ENCODE data around the gene DLK2.
"Not testable (repeated sequence)": the region's sequence is repeated elsewhere in the genome, so short reads cannot be mapped to it uniquely, and the experiment has no call there.

Gene DLK2

GRCh38 chr6:43421831-43422230 is 33.5 kb downstream of the DLK2 start:
- no peak for DNase-seq

GRCh38 chr6:43420012-43420709 is 35.2 kb downstream of the DLK2 start:
- DNase-seq, result no peak

GRCh38 chr6:43416935-43417334 is 38.4 kb downstream of the DLK2 start:
- no peak for DNase-seq

DNA sequence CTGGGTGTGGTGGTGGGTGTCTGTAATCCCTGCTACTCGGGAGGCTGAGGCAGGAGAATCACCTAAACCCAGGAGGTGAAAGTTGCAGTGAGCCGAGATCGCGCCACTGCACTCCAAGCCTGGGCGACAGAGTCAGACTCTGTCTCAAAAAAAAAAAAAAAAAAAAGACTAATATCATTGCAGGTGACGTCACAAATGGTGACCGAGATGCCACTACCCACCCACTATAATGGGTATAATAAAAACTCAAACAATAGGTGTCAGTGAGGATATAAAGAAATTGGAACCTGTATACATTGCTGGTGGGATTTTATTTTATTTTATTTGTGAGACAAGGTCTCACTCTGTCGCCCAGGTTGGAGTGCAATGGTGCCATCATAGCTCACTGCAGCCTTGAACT is 40.1 kb downstream of the DLK2 start:
- not testable (repeated sequence) for DNase-seq

DNA sequence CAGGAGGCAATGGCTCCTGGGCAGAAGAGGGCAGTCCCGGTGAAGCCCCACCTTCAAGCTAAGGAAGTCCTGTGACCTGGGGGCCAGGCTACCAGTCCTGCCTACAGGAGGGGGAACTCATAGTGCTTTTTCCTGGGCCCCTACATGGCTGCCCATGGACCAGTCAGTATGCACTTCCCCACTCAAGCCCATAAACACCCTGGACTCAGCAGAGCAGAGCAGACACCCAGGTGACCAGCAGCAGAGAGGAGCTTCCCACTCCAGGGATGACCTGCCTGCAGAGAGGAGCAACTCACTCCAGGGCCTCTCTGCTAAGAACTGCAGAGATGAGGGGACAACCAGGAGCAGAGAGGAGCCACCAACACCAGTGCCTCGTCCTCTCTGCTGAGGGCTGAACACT is 42.3 kb downstream of the DLK2 start:
- DNase-seq, result no peak

GRCh38 chr6:43412541-43412940 is 42.8 kb downstream of the DLK2 start:
- DNase-seq, result no peak

GRCh38 chr6:43410776-43411175 is 44.6 kb downstream of the DLK2 start:
- DNase-seq, result not testable (repeated sequence)

DNA sequence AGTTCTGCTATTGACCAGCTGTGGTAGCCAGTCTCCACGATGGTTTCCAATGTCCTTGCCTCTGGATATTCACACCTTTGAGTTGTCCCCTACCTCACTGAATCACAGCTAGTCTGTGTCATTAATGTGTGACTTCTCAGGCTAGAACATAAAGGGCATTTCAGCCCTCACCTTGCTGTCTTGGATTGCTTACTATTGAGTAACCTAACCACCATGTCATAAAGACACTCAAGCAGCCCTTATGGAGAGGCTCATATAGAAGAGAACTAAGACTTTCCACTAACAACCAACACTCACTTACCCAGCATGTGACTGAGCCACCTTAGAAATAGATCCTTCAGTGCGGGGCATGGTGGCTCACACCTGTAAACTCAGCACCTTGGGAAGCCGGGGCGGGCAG is 47.1 kb downstream of the DLK2 start:
- DNase-seq, result no peak

DNA sequence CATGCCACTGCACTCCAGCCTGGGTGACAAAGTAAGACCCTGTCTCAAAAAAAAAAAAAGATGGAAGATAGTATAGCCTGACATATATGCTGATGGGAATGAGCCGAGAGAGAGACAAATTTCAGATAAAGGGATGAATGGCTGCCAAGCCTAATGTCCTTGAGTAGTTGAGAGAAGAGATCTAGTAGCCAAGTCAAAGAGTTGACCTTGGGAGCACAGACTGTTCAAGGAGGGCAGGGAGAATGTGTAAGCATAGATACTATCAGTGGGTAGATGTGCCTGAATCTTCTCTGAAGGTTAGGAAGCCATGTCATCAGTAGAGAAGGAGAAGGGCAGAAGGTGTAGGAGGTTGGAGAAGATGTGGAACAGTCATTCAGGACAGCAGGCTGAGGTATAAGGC is 48.1 kb downstream of the DLK2 start:
- DNase-seq, result no peak

- DNase-seq, result no peak
Measured at GRCh38 chr6:43405354-43405753, 50.0 kb downstream of the DLK2 start.

DNA sequence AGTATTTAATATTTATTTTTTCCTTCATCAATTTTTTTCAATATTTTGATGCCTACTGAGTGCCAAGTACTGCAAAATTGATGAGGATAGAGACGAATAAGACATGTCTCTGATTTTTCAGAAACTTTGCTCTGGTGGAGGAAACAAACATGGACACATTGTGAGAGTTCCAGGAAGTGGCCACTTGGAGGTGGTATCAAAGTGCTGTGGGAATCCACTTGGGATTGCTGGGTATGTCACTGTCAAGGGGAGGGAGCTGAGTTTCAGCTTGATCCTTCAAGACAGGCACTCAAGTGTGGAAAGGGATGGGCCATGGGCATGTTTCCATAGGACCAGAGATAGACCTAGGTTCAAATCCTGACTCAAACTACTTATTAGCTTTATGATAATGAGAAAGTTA is 52.5 kb downstream of the DLK2 start:
- no peak for DNase-seq

DNA sequence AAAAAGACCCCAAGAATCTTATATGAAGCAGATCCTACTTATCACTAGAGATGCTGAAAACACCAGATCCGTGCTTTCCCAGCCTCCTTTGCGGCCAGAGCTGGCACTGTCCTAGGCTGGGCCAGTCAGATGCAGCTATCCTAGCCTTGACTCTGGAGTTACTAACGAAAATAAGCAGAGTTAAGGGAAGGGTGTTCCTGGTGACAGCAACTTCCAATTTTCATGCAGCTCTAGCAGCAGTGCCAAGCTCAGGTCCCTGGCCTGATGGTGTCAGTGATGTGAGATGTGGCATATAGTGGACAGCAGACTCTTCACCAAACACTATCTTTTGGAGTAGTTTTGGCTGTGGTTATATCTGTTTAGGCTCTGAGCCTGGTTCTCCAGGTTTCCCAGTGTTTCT is 53.6 kb downstream of the DLK2 start:
- no peak for DNase-seq

All from DMS79 (cell line).